ENCODE measurements around the gene COL6A1. TPM values are rescaled to one million over a fixed set of nuclear protein-coding genes. Genes with fewer than 3 reads are reported as not detected.
"Not testable (repeated sequence)": the region's sequence is repeated elsewhere in the genome, so short reads cannot be mapped to it uniquely, and the experiment has no call there.

Gene COL6A1
- total RNA-seq, 1 donor from 2014 or later, result 65.5 TPM

DNA sequence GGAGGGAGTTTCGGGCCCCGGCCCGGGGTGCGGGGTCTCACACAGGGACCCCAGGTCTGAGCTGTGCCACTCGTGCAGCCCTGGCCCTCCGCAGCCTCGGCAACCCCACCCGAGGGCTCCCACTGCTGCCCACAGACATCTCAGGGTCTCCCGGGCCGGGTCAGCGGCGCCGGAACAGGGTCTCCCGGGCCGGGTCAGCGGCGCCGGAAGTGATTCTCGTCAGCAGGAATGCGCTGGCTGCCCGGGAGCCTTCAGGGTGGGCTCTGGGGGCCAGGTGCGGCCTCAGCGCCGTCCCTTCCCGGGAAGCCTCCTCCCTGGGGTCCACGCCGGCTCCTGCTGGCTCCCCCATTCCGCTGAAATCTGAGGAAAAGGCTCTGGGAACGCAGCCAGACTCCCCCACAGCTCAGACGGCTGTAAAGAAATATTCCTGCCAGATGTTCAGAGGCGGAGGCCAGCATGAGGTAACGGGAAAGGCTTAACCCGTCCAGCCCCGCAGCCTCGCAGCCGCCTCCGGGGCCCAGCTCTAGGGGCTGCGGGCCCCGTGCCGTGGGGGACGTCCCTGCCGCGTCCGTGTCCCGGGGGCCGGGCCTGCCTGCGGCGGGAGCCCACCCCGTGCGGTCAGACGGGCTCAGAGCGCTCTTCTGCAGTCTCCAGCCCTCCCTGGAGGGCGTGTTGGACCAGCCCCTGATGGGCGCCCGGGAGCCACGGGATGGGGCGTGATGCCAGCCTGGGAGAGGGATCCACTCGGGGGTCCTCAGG lies 8.7 kb upstream of the COL6A1 start:
- DNase-seq (ENCODE audit: low spot score), result peak; percentile 26
- H3K4me1 Mint-ChIP-seq (ENCODE audit: unreplicated experiment), result peaks cover 10% of the 10 kb centered on the region
- H3K36me3 Mint-ChIP-seq (ENCODE audit: low read depth, unreplicated experiment), result no peaks in the 10 kb centered on the region
- TF ChIP-seq, protein P1, sequence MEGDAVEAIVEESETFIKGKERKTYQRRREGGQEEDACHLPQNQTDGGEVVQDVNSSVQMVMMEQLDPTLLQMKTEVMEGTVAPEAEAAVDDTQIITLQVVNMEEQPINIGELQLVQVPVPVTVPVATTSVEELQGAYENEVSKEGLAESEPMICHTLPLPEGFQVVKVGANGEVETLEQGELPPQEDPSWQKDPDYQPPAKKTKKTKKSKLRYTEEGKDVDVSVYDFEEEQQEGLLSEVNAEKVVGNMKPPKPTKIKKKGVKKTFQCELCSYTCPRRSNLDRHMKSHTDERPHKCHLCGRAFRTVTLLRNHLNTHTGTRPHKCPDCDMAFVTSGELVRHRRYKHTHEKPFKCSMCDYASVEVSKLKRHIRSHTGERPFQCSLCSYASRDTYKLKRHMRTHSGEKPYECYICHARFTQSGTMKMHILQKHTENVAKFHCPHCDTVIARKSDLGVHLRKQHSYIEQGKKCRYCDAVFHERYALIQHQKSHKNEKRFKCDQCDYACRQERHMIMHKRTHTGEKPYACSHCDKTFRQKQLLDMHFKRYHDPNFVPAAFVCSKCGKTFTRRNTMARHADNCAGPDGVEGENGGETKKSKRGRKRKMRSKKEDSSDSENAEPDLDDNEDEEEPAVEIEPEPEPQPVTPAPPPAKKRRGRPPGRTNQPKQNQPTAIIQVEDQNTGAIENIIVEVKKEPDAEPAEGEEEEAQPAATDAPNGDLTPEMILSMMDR (IDR thresholded peaks at IDR 0.05; ENCODE audit: unreplicated experiment), result no peak
- no peaks in the 10 kb centered on the region for H3K27me3 Mint-ChIP-seq (ENCODE audit: unreplicated experiment)
- no peaks in the 10 kb centered on the region for H3K9me3 Mint-ChIP-seq (ENCODE audit: unreplicated experiment)
- H3K4me3 Mint-ChIP-seq (ENCODE audit: unreplicated experiment), result peak overlapping the region; percentile 62
- no peak overlapping the region for H3K27ac Mint-ChIP-seq (ENCODE audit: unreplicated experiment)

DNA sequence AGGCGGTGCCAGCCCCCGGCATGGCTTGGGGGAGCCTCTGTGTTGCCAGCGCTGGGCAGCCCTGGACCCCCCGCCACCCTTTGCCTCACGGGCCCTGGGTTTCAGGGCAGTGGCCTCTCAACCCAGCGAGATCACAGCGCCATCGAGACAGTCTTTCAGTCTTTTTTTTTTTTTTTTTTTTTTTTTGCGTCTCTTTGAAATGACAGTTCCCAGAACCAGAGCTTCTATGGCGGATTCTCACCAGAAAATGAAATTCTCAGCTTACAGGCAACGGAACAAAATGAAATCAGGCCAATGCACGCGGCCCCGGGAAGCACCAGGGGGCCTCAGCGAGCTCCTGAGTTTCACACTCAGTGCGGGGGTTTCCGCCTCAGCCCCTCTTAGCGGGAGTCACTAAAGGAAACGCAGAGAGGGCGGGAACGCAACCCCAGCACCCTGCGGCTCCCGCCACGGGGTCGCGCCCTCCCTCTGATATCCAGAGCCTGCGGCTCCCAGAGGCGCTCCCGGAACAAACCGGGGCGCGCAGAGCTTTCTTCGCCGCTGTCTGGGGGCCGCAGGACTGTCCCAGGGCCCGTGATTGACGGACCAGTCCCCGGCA lies 8.0 kb upstream of the COL6A1 start:
- peak overlapping the region; percentile 48 for H3K27ac Mint-ChIP-seq (ENCODE audit: unreplicated experiment)
- no peaks in the 10 kb centered on the region for H3K36me3 Mint-ChIP-seq (ENCODE audit: low read depth, unreplicated experiment)
- peak; percentile 82 for DNase-seq (ENCODE audit: low spot score)

DNA sequence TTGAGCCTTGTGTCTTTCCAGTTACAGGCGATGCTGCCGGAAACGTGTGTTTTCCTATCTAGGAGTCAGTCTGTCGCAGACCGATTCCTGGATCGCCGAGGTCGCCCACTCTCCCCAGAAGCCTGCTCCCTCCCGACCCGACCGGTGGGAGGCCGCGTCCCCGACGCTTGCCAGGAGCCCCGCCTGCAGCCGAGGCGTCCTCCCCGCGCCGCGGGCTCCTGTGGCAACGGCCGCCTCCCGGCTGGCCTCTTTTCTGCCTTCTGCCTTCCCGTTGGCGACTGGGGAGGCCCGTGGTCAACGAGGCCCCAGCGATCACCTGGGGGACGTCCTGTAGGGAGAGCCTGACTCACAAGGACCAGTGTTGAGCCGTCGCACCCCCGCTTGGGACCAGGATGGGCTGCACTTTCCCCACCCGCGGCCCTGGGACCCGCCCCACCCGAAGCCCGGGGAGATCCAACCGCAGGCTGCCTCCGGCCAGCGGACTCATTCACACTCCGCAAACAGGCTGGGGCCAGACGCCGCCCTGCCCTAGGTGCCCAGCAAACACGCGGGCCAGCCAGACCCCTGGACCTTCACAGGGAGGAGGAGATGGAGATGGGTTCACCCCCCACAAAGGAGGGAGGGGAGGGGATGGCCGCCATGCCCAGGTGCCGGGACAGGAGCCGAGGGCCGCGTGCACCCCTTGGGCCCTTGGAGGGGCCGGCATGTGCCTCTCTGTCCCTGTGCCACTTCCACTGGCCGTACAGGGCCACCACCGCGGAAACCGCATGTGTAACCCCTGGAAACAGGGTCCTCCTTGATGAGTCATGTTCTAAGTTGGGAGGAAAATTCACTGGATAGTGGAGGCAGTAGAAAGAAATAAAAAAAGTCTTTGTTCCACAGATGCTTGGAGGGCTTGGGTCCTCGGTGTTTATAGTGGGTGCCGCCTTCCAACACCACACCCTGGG lies 7.2 kb upstream of the COL6A1 start:
- DNase-seq (ENCODE audit: low spot score), result peak; percentile 62
- Mint-ChIP-seq H3K36me3 (ENCODE audit: low read depth, unreplicated experiment) (no peaks in the 10 kb centered on the region), H3K4me3 (ENCODE audit: unreplicated experiment) (peak overlapping the region; percentile 80), H3K27me3 (ENCODE audit: unreplicated experiment) (peaks cover 1% of the 10 kb centered on the region), H3K4me1 (ENCODE audit: unreplicated experiment) (peaks cover 10% of the 10 kb centered on the region), H3K27ac (ENCODE audit: unreplicated experiment) (peak overlapping the region; percentile 18), H3K9me3 (ENCODE audit: unreplicated experiment) (no peaks in the 10 kb centered on the region)
- TF ChIP-seq, protein P1 (IDR thresholded peaks at IDR 0.05; ENCODE audit: unreplicated experiment), result no peak

More for the DNA sequence above, 8.0 kb upstream of the COL6A1 start:
- TF ChIP-seq, protein P1 (IDR thresholded peaks at IDR 0.05; ENCODE audit: unreplicated experiment), result peak; percentile 67
- Mint-ChIP-seq H3K9me3 (ENCODE audit: unreplicated experiment) (no peaks in the 10 kb centered on the region), H3K4me1 (ENCODE audit: unreplicated experiment) (peaks cover 10% of the 10 kb centered on the region), H3K4me3 (ENCODE audit: unreplicated experiment) (peak overlapping the region; percentile 69), H3K27me3 (ENCODE audit: unreplicated experiment) (no peaks in the 10 kb centered on the region)

DNA sequence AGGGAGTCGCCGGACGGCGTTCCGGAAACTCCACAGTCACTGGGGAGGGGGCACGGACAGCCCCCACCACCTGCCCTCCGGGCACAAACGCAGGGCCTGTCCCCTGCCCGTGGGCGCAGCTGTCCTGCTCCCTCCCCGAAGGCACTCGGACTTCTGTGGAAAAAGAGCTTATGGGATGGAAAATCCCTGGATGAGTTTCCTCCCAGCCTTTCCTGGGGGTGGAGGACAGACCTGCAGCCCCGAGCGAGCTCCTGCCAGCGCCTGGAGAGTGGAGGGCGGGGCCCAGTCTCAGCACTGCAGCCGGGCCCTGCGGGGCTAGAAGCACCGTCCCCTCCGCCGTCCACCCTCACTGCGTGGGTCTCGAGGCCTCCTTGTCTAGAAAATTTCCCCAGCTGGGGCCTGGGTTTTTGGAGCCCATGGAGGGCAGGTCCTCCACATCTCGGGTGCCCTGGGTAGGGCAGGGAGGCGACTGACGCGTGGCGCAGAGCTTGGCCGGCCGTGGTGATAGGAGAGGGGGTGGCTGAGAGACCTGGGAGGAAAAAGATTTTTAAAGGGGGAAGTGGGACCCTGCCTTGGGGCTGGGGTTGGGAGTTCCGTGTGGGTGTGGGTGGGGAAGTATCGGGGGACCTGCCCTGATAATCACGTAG lies 6.4 kb upstream of the COL6A1 start:
- Mint-ChIP-seq H3K27me3 (ENCODE audit: unreplicated experiment) (peaks cover 3% of the 10 kb centered on the region), H3K36me3 (ENCODE audit: low read depth, unreplicated experiment) (no peaks in the 10 kb centered on the region), H3K27ac (ENCODE audit: unreplicated experiment) (no peak overlapping the region), H3K4me1 (ENCODE audit: unreplicated experiment) (peaks cover 14% of the 10 kb centered on the region), H3K4me3 (ENCODE audit: unreplicated experiment) (peak overlapping the region; percentile 80), H3K9me3 (ENCODE audit: unreplicated experiment) (no peaks in the 10 kb centered on the region)
- TF ChIP-seq, protein P1 (IDR thresholded peaks at IDR 0.05; ENCODE audit: unreplicated experiment), result no peak
- peak; percentile 9 for DNase-seq (ENCODE audit: low spot score)

GRCh38 chr21:45975667-45976409 lies 5.7 kb upstream of the COL6A1 start:
- peak overlapping the region; percentile 49 for H3K4me3 Mint-ChIP-seq (ENCODE audit: unreplicated experiment)
- not testable (repeated sequence) for H3K27me3 Mint-ChIP-seq (ENCODE audit: unreplicated experiment); H3K9me3 Mint-ChIP-seq (ENCODE audit: unreplicated experiment); DNase-seq (ENCODE audit: low spot score); H3K36me3 Mint-ChIP-seq (ENCODE audit: low read depth, unreplicated experiment)
- peak overlapping the region; percentile 42 for H3K27ac Mint-ChIP-seq (ENCODE audit: unreplicated experiment)
- H3K4me1 Mint-ChIP-seq (ENCODE audit: unreplicated experiment), result peaks cover 14% of the 10 kb centered on the region

Data from endothelial cell (in vitro differentiated cells).